IMR-90 (cell line): ENCODE data around the gene HPS4. TPM values are rescaled to one million over a fixed set of nuclear protein-coding genes. Genes with fewer than 3 reads are reported as not detected.

Experiments
- ATAC-seq: fragments of 200-7000 bp; cut with Tn5 transposase; 2 replicates; pipeline ENCODE4 v1.9.1; 2020; ENCODE audit warnings: low read depth, mild to moderate bottlenecking, moderate library complexity
- BruUV-seq: library from RNA; stranded (reverse); fragments of 400-500 nt; replicated peaks from 2 replicates; lab custom pipeline; 2021; lab: Mats Ljungman, UMichigan
- CTCF ChIA-PET: fragments of 300-600 bp; formaldehyde crosslinking; extraction: SDS; loops from one replicate; lab custom pipeline; 2021; ENCODE audit warnings: antibody characterized with exemption; lab: Yijun Ruan, JAX
- POLR2A ChIA-PET: fragments of 300-600 bp; sonication (Branson Sonifier 250); formaldehyde crosslinking; loops from one replicate; lab custom pipeline; 2022; ENCODE audit warnings: antibody characterized with exemption; ENCODE audit not compliant: unreplicated experiment; lab: Charles Lee
- DNase-seq: peaks from one replicate; pipeline ENCODE4 v3.0.0; 2013
- H2AFZ ChIP-seq: replicated peaks from 2 replicates; pipeline ENCODE3; 2013; ENCODE audit warnings: low read length, mild to moderate bottlenecking; ENCODE audit not compliant: poor library complexity
- H2AK5ac ChIP-seq: 2 replicates; pipeline ENCODE4 v1.6.1; 2013; ENCODE audit warnings: low read depth, low read length, inconsistent platforms
- H2AK9ac ChIP-seq: replicated peaks from 2 replicates; pipeline ENCODE3; 2013; ENCODE audit warnings: mild to moderate bottlenecking, low read depth, low read length, moderate library complexity; ENCODE audit not compliant: poor library complexity
- H2BK120ac ChIP-seq: 2 replicates; pipeline ENCODE4 v1.6.1; 2013; ENCODE audit warnings: low read depth, low read length, inconsistent platforms
- H2BK15ac ChIP-seq: 3 replicates; pipeline ENCODE4 v1.6.1; 2013; ENCODE audit warnings: low read depth, low read length, inconsistent platforms
- H2BK20ac ChIP-seq: 2 replicates; pipeline ENCODE4 v1.6.1; 2013; ENCODE audit warnings: low read depth, mild to moderate bottlenecking, inconsistent platforms, low read length, moderate library complexity
- H2BK5ac ChIP-seq: 2 replicates; pipeline ENCODE4 v1.6.1; 2013; ENCODE audit warnings: mild to moderate bottlenecking, low read depth, low read length, inconsistent platforms; ENCODE audit not compliant: poor library complexity, severe bottlenecking
- H3K14ac ChIP-seq: replicated peaks from 2 replicates; pipeline ENCODE4 v1.6.1; 2013; ENCODE audit warnings: low read depth, low read length, inconsistent platforms
- H3K18ac ChIP-seq: 2 replicates; pipeline ENCODE4 v1.6.1; 2013; ENCODE audit warnings: low read depth, low read length, control low read depth
- H3K23ac ChIP-seq: 2 replicates; pipeline ENCODE4 v1.6.1; 2013; ENCODE audit warnings: low read depth, low read length, inconsistent platforms
- H3K27ac ChIP-seq: 2 replicates; pipeline ENCODE4 v1.5.1; 2013; ENCODE audit warnings: mild to moderate bottlenecking, control low read depth, low read length; ENCODE audit not compliant: insufficient read depth
- H3K27me3 ChIP-seq: 2 replicates; pipeline ENCODE4 v1.6.1; 2013; ENCODE audit warnings: low read length; ENCODE audit not compliant: control insufficient read depth, insufficient read depth
- H3K36me3 ChIP-seq: 2 replicates; pipeline ENCODE4 v1.6.1; 2013; ENCODE audit warnings: low read length, mixed read lengths; ENCODE audit not compliant: control insufficient read depth, insufficient read depth
- H3K4ac ChIP-seq: 2 replicates; pipeline ENCODE4 v1.6.1; 2013; ENCODE audit warnings: low read depth, low read length, inconsistent platforms
- H3K4me1 ChIP-seq: 2 replicates; pipeline ENCODE4 v1.6.1; 2013; ENCODE audit warnings: low read length, mixed read lengths; ENCODE audit not compliant: control insufficient read depth, insufficient read depth
- H3K4me2 ChIP-seq: 2 replicates; pipeline ENCODE4 v1.6.1; 2013; ENCODE audit warnings: low read depth, mild to moderate bottlenecking, control low read depth, low read length, moderate library complexity
- H3K4me3 ChIP-seq: 2 replicates; pipeline ENCODE4 v1.5.1; 2013; ENCODE audit warnings: low read depth, mild to moderate bottlenecking, control low read depth, low read length, moderate library complexity; ENCODE audit not compliant: insufficient read depth
- H3K56ac ChIP-seq: 2 replicates; pipeline ENCODE4 v1.6.1; 2013; ENCODE audit warnings: low read length, inconsistent platforms; ENCODE audit not compliant: insufficient read depth; ENCODE audit errors: extremely low read depth
- H3K79me1 ChIP-seq, 2 experiments: 2 replicates each; pipeline ENCODE4 v1.6.1; 2013; ENCODE audit warnings: low read length in 2 of 2, inconsistent platforms in 1 of 2, low read depth in 1 of 2
- H3K9ac ChIP-seq: 2 replicates; pipeline ENCODE4 v1.6.1; 2013; ENCODE audit warnings: low read depth, low read length, control low read depth
- H3K9me1 ChIP-seq: 2 replicates; pipeline ENCODE4 v1.6.1; 2013; ENCODE audit warnings: low read length, inconsistent platforms; ENCODE audit not compliant: insufficient read depth
- H3K9me3 ChIP-seq: 2 replicates; pipeline ENCODE4 v1.6.1; 2013; ENCODE audit warnings: low read length; ENCODE audit not compliant: control insufficient read depth, insufficient read depth
- H4K20me1 ChIP-seq: 2 replicates; pipeline ENCODE4 v1.6.1; 2013; ENCODE audit warnings: low read length, inconsistent platforms; ENCODE audit not compliant: insufficient read depth
- H4K5ac ChIP-seq: 2 replicates; pipeline ENCODE4 v1.6.1; 2013; ENCODE audit warnings: mild to moderate bottlenecking, low read depth, low read length, control low read depth
- H4K8ac ChIP-seq, 2 experiments: 2 replicates each; pipeline ENCODE4 v1.6.1; 2013; ENCODE audit warnings: low read depth in 2 of 2, low read length in 2 of 2, control low read depth in 1 of 2, inconsistent platforms in 1 of 2
- H4K91ac ChIP-seq: 2 replicates; pipeline ENCODE4 v1.6.1; 2013; ENCODE audit warnings: low read depth, low read length, inconsistent platforms; ENCODE audit not compliant: insufficient read depth
- MAZ ChIP-seq: IDR thresholded peaks from 2 replicates; pipeline ENCODE4 v1.6.1; 2012; ENCODE audit warnings: low read depth, mild to moderate bottlenecking, low read length, improper control_type of control experiment, moderate library complexity, borderline replicate concordance
- MXI1 ChIP-seq: IDR thresholded peaks from 2 replicates; pipeline ENCODE4 v1.6.1; 2012; ENCODE audit warnings: low read depth, mild to moderate bottlenecking, low read length, moderate library complexity, borderline replicate concordance
- RAD21 ChIP-seq: IDR thresholded peaks from 2 replicates; pipeline ENCODE4 v1.6.1; 2012; ENCODE audit warnings: low read length, improper control_type of control experiment
- WGBS, 2 experiments: methylation state at CpG; one replicate each; pipeline versions ENCODE4 v1.1.5 to v1.1.7; 2013; ENCODE audit warnings: missing lambda C conversion rate in 2 of 2; ENCODE audit not compliant: insufficient read length in 1 of 2; ENCODE audit errors: extremely low coverage in 2 of 2; 5-methylcytosine and 5-hydroxymethylcytosine counted together
- dilution Hi-C: fragments of 300-500 bp; cut with HindIII; formaldehyde crosslinking; loops from one replicate; pipeline ENCODE4 v1.14.3; 2018; ENCODE audit warnings: low sequenced_read_pairs; ENCODE audit not compliant: unreplicated experiment
- in situ Hi-C: fragments of 300-500 bp; cut with MboI; formaldehyde crosslinking; loops from 3 replicates; pipeline ENCODE4 v1.14.3; 2019; ENCODE audit warnings: low sequenced_read_pairs, inconsistent platforms, mixed read lengths
- intact Hi-C: fragments of 100-400 bp; cut with micrococcal nuclease; formaldehyde crosslinking; loops from 2 replicates; pipeline ENCODE4 v1.10.0; 2022
- polyA plus RNA-seq, 3 experiments: library from polyadenylated mRNA; depleted of rRNA; stranded (reverse); fragments of >200 nt; gene quantifications; 2 replicates each; pipeline ENCODE4 v1.2.3, GENCODE V29; 2012; ENCODE audit warnings: low replicate concordance in 1 of 3
- total RNA-seq: library from RNA; depleted of rRNA; stranded (reverse); fragments of >200 nt; gene quantifications from 2 replicates; pipeline ENCODE4 v1.2.3, GENCODE V29; 2012
- TF ChIP-seq, protein P1 (sequence below): fragments of 150-350 bp; IDR thresholded peaks from 2 replicates; pipeline ENCODE4 v1.6.1; 2016; ENCODE audit warnings: low read depth, mild to moderate bottlenecking, low read length, moderate library complexity, borderline replicate concordance
- TF ChIP-seq, protein P2 (sequence below): conservative IDR thresholded peaks from 2 replicates; pipeline ENCODE4 v1.5.1; 2012; ENCODE audit warnings: mild to moderate bottlenecking, low read depth, low read length, improper control_type of control experiment

The HPS4 gene
- total and polyA plus RNA-seq, 2 of the 4 experiments (the other 2 are of a cell fraction), result 15.8 to 19.0 TPM

DNA sequence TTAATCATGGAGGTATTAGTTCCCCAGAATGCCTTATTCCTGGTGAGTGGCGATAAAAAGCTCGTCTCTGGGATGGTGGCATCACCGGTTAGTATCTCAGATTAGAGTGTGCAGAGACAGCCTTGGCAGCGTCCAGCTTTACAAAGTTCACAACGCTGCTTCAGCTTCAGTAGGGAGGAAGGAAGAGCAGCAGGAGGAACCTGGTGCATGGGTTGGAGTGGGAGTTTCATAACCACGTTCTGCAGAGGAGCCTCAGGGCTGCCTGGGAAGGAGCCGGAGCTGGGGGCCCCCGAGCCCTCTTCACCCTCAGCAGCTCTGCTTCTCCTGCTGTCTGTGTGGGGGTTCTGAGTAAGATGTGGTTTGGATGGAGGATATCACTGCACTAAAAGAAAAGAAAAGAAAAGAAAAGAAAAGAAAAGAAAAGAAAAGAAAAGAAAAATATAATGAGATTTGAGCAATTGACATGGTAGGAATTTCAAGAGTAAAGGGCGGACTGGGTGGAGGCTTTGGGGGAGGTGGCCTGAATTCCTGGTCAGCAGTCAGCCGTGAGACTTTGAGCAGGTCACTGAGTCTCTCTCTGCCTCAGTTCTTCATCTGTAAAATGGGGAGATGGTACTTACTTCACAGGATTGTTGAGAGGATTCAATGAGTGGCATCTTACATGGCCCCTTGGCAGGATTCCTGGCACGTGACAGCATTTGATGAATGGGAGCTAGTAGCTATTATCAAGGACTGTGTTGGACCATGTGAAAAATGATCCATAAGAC, 48.1 kb downstream of the HPS4 start:
- POLR2A ChIA-PET, result no interaction called here
- CTCF ChIA-PET, result no interaction called here
- Histone ChIP-seq H4K91ac (no peak overlapping the region), H3K4ac (no peak overlapping the region), H4K8ac (no peak overlapping the region), H3K14ac (no peak overlapping the region), H2BK15ac (no peak overlapping the region), H3K56ac (no peak overlapping the region), H3K9me1 (no peaks in the 10 kb centered on the region), H4K20me1 (no peaks in the 10 kb centered on the region), H3K23ac (no peak overlapping the region), H2BK5ac (no peak overlapping the region), H2AFZ (no peak overlapping the region), H3K79me1 (no peaks in the 10 kb centered on the region), H3K4me3 (no peak overlapping the region), H3K9me3 (no peaks in the 10 kb centered on the region), H3K36me3 (no peaks in the 10 kb centered on the region; the same call in 1 of the 2 replicates), H3K27ac (no peak overlapping the region), H3K4me1 (no peaks in the 10 kb centered on the region), H4K5ac (no peak overlapping the region), H3K4me2 (no peak overlapping the region), H3K18ac (no peak overlapping the region), H2AK5ac (no peak overlapping the region), H2BK20ac (no peak overlapping the region), H2BK120ac (no peak overlapping the region), H3K27me3 (peaks cover 7% of the 10 kb centered on the region; the same call in 1 of the 2 replicates), H3K9ac (no peak overlapping the region), H2AK9ac (no peak overlapping the region)
- WGBS, 2 experiments, result 100% methylated on average over 1 of the region's 11 CpGs; no CpG with 5 or more reads in 1 of the 2 experiments
- no peak for ATAC-seq
- in situ Hi-C loops, result no loop called here
- no peak for DNase-seq
- intact Hi-C loops, result no loop called here
- TF ChIP-seq, protein P1, sequence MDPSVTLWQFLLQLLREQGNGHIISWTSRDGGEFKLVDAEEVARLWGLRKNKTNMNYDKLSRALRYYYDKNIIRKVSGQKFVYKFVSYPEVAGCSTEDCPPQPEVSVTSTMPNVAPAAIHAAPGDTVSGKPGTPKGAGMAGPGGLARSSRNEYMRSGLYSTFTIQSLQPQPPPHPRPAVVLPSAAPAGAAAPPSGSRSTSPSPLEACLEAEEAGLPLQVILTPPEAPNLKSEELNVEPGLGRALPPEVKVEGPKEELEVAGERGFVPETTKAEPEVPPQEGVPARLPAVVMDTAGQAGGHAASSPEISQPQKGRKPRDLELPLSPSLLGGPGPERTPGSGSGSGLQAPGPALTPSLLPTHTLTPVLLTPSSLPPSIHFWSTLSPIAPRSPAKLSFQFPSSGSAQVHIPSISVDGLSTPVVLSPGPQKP, result no peak
- TF ChIP-seq, protein P2, sequence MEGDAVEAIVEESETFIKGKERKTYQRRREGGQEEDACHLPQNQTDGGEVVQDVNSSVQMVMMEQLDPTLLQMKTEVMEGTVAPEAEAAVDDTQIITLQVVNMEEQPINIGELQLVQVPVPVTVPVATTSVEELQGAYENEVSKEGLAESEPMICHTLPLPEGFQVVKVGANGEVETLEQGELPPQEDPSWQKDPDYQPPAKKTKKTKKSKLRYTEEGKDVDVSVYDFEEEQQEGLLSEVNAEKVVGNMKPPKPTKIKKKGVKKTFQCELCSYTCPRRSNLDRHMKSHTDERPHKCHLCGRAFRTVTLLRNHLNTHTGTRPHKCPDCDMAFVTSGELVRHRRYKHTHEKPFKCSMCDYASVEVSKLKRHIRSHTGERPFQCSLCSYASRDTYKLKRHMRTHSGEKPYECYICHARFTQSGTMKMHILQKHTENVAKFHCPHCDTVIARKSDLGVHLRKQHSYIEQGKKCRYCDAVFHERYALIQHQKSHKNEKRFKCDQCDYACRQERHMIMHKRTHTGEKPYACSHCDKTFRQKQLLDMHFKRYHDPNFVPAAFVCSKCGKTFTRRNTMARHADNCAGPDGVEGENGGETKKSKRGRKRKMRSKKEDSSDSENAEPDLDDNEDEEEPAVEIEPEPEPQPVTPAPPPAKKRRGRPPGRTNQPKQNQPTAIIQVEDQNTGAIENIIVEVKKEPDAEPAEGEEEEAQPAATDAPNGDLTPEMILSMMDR, result no peak
- no peak for TF ChIP-seq RAD21
- no peak for TF ChIP-seq MAZ
- no peak for TF ChIP-seq MXI1
- BruUV-seq, result no TSS peak
- dilution Hi-C loops, result no loop called here
